ENCODE results near the gene MGME1. TPM values are rescaled to one million over a fixed set of nuclear protein-coding genes. Genes with fewer than 3 reads are reported as not detected.
A peak's percentile ranks its signal among the peaks of the same experiment; 100 is the strongest.

The MGME1 gene
- total and polyA plus RNA-seq, 4 donors, result 10.1 to 19.1 (median 11.5) TPM

DNA sequence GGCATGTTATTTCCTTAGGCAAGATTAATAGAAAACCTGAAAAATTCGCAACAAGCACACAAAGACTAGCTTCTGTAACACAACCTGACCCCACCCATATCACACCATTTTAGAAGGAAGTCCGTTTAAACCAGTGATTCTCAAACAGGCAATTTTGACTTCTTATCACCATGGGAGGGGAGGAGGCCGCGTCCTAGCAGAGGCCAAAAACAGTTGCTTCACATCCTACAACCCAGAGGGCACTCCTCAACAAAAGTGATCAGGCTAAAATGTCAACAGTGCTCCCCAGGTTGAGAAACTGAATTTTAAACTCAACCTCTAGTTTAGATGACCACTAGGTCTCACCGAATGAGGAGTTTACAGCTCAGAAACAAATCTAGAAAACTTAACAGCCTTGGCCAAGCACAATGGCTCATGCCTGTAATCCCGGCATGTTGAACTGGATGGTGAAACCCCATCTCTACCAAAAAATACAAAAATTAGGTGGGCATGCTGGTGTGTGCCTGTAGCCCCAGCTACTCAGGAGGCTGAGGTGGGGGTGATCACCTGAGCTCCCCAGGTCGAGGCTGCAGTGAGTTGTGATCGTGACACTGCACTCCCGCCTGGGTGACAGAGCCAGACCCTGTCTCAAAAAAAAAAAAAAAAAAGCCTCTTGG lies 3.6 kb upstream of the MGME1 start:
- Histone ChIP-seq H3K27ac (ENCODE audit: low read depth in 1 of 2, low read length in 1 of 2) (peak overlapping the region in 1 of 2 donors; percentile 83), H3K27me3 (ENCODE audit: control insufficient read depth in 3 of 3, insufficient read depth in 3 of 3, low read length in 2 of 3) (no peaks in the 10 kb centered on the region), H3K36me3 (ENCODE audit: control insufficient read depth in 4 of 4, insufficient read depth in 4 of 4, low read length in 4 of 4) (peaks cover 4 to 6% (median 6%) of the 10 kb centered on the region in 4 donors), H3K4me3 (no peak overlapping the region), H3K4me1 (ENCODE audit: control insufficient read depth in 5 of 5, insufficient read depth in 5 of 5, low read length in 5 of 5) (peaks cover 14 to 67% (median 39%) of the 10 kb centered on the region in 5 donors), H3K9me3 (ENCODE audit: control insufficient read depth in 4 of 4, insufficient read depth in 3 of 4, low read length in 3 of 4) (no peaks in the 10 kb centered on the region), H3K9ac (ENCODE audit: insufficient read depth in 1 of 2, low read length in 2 of 2) (peak overlapping the region; percentile 2 to 72)
- ATAC-seq (ENCODE audit: insufficient read depth, low FRiP score), result no peak
- peak in 2 of 3 donors; percentile 42 to 50 for DNase-seq
- TF ChIP-seq, protein P1, sequence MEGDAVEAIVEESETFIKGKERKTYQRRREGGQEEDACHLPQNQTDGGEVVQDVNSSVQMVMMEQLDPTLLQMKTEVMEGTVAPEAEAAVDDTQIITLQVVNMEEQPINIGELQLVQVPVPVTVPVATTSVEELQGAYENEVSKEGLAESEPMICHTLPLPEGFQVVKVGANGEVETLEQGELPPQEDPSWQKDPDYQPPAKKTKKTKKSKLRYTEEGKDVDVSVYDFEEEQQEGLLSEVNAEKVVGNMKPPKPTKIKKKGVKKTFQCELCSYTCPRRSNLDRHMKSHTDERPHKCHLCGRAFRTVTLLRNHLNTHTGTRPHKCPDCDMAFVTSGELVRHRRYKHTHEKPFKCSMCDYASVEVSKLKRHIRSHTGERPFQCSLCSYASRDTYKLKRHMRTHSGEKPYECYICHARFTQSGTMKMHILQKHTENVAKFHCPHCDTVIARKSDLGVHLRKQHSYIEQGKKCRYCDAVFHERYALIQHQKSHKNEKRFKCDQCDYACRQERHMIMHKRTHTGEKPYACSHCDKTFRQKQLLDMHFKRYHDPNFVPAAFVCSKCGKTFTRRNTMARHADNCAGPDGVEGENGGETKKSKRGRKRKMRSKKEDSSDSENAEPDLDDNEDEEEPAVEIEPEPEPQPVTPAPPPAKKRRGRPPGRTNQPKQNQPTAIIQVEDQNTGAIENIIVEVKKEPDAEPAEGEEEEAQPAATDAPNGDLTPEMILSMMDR (IDR thresholded peaks at IDR 0.05; ENCODE audit: control extremely low read depth, extremely low read depth), result no peak
- WGBS, 2 donors, result 45 to 52% methylated on average over 9 of the region's 9 CpGs

DNA sequence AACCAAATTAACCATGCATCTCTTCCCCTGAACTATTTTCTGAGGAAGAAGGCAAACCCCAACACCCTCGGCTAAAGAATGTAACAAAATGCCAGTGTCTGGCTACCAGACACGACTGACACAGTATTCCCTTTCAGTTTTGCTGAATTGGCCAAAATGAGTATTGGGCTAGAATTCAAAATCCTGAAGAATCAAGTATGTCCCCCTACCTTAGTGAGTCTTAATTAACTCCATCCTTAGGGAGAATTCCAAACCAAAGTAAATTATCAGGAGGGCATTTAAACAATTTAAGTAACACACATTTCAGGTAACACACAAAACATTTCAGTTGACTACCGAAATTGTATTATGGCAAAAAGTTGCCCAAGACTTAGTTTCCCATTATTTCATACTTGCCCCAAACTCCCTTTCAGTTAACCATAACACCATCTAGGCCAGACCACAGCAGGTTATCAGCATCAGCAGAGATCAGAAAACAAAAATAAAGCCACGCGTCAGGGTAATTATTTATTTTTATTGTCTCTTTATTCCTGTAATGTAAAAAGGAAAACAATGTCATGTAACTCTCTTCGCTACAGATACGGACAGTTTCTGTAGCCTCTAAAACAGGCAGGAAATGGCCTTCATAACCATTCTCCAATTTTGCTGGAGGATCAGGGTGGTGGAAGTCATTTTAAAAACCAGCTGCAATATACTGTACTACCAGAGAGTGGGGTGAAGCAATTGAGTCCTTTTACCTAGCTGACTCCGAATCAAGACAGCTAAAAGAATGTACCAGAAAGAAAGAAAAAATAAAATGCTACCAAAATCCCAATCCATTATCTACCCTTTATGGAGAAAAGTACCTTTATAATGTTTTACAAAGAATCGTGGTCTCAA lies 2.1 kb upstream of the MGME1 start:
- Histone ChIP-seq H3K9ac (ENCODE audit: insufficient read depth in 1 of 2, low read length in 2 of 2) (peak overlapping the region; percentile 82 to 96), H3K27ac (ENCODE audit: low read depth in 1 of 2, low read length in 1 of 2) (peak overlapping the region in 1 of 2 donors; percentile 90), H3K4me3 (no peak overlapping the region), H3K27me3 (ENCODE audit: control insufficient read depth in 3 of 3, insufficient read depth in 3 of 3, low read length in 2 of 3) (no peaks in the 10 kb centered on the region), H3K4me1 (ENCODE audit: control insufficient read depth in 5 of 5, insufficient read depth in 5 of 5, low read length in 5 of 5) (peaks cover 8 to 72% (median 43%) of the 10 kb centered on the region in 5 donors), H3K36me3 (ENCODE audit: control insufficient read depth in 4 of 4, insufficient read depth in 4 of 4, low read length in 4 of 4) (peaks cover 4 to 6% (median 6%) of the 10 kb centered on the region in 4 donors), H3K9me3 (ENCODE audit: control insufficient read depth in 4 of 4, insufficient read depth in 3 of 4, low read length in 3 of 4) (no peaks in the 10 kb centered on the region)
- WGBS, 2 donors, result 3 to 7% methylated on average over 9 of the region's 9 CpGs
- ATAC-seq (ENCODE audit: insufficient read depth, low FRiP score) (no peak), DNase-seq (peak in 2 of 3 donors; percentile 68 to 72)
- TF ChIP-seq, protein P1 (IDR thresholded peaks at IDR 0.05; ENCODE audit: control extremely low read depth, extremely low read depth), result no peak

DNA sequence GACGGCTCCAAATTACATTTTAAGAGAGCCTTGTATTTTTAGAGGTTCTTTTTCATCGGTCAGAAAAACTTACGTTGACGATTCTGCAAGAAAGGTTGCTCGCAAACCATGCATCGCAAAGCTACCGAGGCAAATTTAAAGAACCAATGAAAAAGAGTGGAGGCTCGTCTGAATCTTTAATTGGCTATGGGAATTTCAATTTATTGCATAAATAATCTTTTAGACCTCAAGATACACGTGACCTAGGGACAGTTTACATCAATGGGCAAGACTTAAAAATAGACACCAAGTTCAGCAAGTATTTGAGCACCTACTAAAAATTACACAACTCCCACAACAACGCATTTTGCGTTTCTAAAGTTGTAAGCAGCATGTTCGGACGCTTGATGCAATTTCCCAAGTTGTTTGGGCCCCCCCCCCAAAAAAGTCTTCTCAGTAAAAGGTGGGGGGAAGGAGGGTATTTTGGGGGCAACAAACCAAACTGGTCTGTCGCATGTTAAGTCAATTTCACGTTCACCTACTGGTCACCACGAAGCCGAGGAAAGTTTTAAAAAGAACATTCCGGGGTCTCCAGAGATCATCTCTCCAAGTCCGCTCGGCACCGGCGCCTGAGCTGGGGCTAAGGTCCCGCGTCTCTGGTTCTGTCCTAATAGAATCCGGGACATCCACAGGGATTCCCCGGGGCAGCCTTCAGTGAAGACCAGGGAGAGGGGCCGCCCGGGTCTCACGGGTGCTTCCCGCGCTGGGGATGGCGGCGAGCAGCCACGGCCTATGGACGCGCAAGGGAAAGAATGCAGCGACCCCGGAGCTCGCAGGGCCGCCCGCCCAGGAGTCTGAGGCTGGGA lies 1.1 kb upstream of the MGME1 start:
- peaks cover 4 to 6% (median 6%) of the 10 kb centered on the region in 4 donors for H3K36me3 ChIP-seq (ENCODE audit: control insufficient read depth in 4 of 4, insufficient read depth in 4 of 4, low read length in 4 of 4)
- ATAC-seq (ENCODE audit: insufficient read depth, low FRiP score), result peak; percentile 2
- DNase-seq, result peak in 2 of 3 donors; percentile 52 to 57
- H3K27ac ChIP-seq (ENCODE audit: low read depth in 1 of 2, low read length in 1 of 2), result peak overlapping the region; percentile 94 to 99
- 0 to 1% methylated on average over 39 to 41 of the region's 41 CpGs for WGBS, 2 donors
- no peaks in the 10 kb centered on the region for H3K9me3 ChIP-seq (ENCODE audit: control insufficient read depth in 4 of 4, insufficient read depth in 3 of 4, low read length in 3 of 4)
- H3K9ac ChIP-seq (ENCODE audit: insufficient read depth in 1 of 2, low read length in 2 of 2), result peak overlapping the region; percentile 82 to 96
- TF ChIP-seq, protein P1 (IDR thresholded peaks at IDR 0.05; ENCODE audit: control extremely low read depth, extremely low read depth), result no peak
- peaks cover 8 to 73% (median 39%) of the 10 kb centered on the region in 5 donors for H3K4me1 ChIP-seq (ENCODE audit: control insufficient read depth in 5 of 5, insufficient read depth in 5 of 5, low read length in 5 of 5)
- H3K27me3 ChIP-seq (ENCODE audit: control insufficient read depth in 3 of 3, insufficient read depth in 3 of 3, low read length in 2 of 3), result no peaks in the 10 kb centered on the region
- peak overlapping the region; percentile 94 for H3K4me3 ChIP-seq

Measured in lung (tissue), 12 donors.